C4-2B (cell line): ENCODE measurements around the gene RAB11FIP2.

Experiments used
- CTCF ChIP-seq: fragments of 450-650 bp; conservative IDR thresholded peaks from 2 replicates; pipeline ENCODE4 v1.5.1; 2017; ENCODE audit warnings: mild to moderate bottlenecking
- ZFX ChIP-seq: fragments of 450-650 bp; IDR thresholded peaks from 2 replicates; pipeline ENCODE4 v1.6.1; 2017

GRCh38 chr10:118046395-118047156 is at the start of gene RAB11FIP2:
- TF ChIP-seq CTCF (peak; percentile 47), ZFX (peak; percentile 92)
